Liver (tissue), 9 donors: ENCODE data around the gene TTLL5. TPM values are rescaled to one million over a fixed set of nuclear protein-coding genes. Genes with fewer than 3 reads are reported as not detected.

Experiments
- DNase-seq: peaks from one replicate; pipeline ENCODE4 v3.0.0-alpha.2; 2017; ENCODE audit warnings: low spot score
- H3K27ac ChIP-seq, 2 donors: one replicate each; pipeline ENCODE4 v1.7.0; 2013; ENCODE audit warnings: inconsistent platforms in 2 of 2, low read length in 2 of 2, control low read depth in 1 of 2, low read depth in 1 of 2, mild to moderate bottlenecking in 1 of 2
- H3K27me3 ChIP-seq, 4 donors: one replicate each; pipeline versions ENCODE4 v1.6.1 to v1.7.0; 2013; ENCODE audit warnings: low read length in 3 of 4, inconsistent platforms in 1 of 4, mild to moderate bottlenecking in 1 of 4, moderate library complexity in 1 of 4; ENCODE audit not compliant: control insufficient read depth in 4 of 4, insufficient read depth in 4 of 4
- H3K36me3 ChIP-seq, 4 donors: one replicate each; pipeline versions ENCODE4 v1.6.1 to v1.7.0; 2013; ENCODE audit warnings: low read length in 3 of 4, mild to moderate bottlenecking in 3 of 4, low read depth in 1 of 4, moderate library complexity in 1 of 4; ENCODE audit not compliant: control insufficient read depth in 4 of 4, insufficient read depth in 3 of 4
- H3K4me1 ChIP-seq, 4 donors: one replicate each; pipeline versions ENCODE4 v1.6.1 to v1.7.0; 2013; ENCODE audit warnings: low read length in 3 of 4, mild to moderate bottlenecking in 3 of 4, moderate library complexity in 1 of 4; ENCODE audit not compliant: control insufficient read depth in 4 of 4, insufficient read depth in 4 of 4
- H3K4me3 ChIP-seq, 3 donors: one replicate each; pipeline versions ENCODE4 v1.6.1 to v1.7.0; 2013; ENCODE audit warnings: low read length in 3 of 3, control low read depth in 1 of 3, low read depth in 1 of 3, mild to moderate bottlenecking in 1 of 3
- H3K9ac ChIP-seq, 2 donors: one replicate each; pipeline ENCODE4 v1.7.0; 2013; ENCODE audit warnings: low read length in 2 of 2, mild to moderate bottlenecking in 2 of 2, moderate library complexity in 2 of 2, control low read depth in 1 of 2, low read depth in 1 of 2
- H3K9me3 ChIP-seq, 4 donors: one replicate each; pipeline versions ENCODE4 v1.6.1 to v1.7.0; 2013; ENCODE audit warnings: low read length in 3 of 4; ENCODE audit not compliant: control insufficient read depth in 4 of 4
- ATF3 ChIP-seq: IDR thresholded peaks from 2 replicates; pipeline ENCODE4 v1.6.1; 2016; ENCODE audit warnings: antibody characterized with exemption
- EGR1 ChIP-seq, 2 donors: IDR thresholded peaks; 2 replicates each; pipeline ENCODE4 v1.6.1; 2016 to 2018; ENCODE audit warnings: antibody characterized with exemption in 2 of 2, low read depth in 2 of 2
- FOXA1 ChIP-seq: IDR thresholded peaks from 2 replicates; pipeline ENCODE4 v1.6.1; 2016; ENCODE audit warnings: antibody characterized with exemption
- FOXA2 ChIP-seq: IDR thresholded peaks from 2 replicates; pipeline ENCODE4 v1.6.1; 2016; ENCODE audit warnings: antibody characterized with exemption
- GABPA ChIP-seq, 2 donors: IDR thresholded peaks in 1 of 2; conservative IDR thresholded peaks in 1 of 2; 2 replicates each; pipeline ENCODE4 v1.6.1; 2016; ENCODE audit warnings: antibody characterized with exemption in 2 of 2, mild to moderate bottlenecking in 1 of 2, moderate library complexity in 1 of 2
- HNF4A ChIP-seq, 2 donors: conservative IDR thresholded peaks; 2 replicates each; pipeline ENCODE4 v1.6.1; 2016; ENCODE audit warnings: antibody characterized with exemption in 2 of 2, mild to moderate bottlenecking in 2 of 2
- HNF4G ChIP-seq: IDR thresholded peaks from 2 replicates; pipeline ENCODE4 v1.6.1; 2016; ENCODE audit warnings: antibody characterized with exemption
- JUND ChIP-seq, 2 donors: IDR thresholded peaks; 2 replicates each; pipeline ENCODE4 v1.6.1; 2016; ENCODE audit warnings: antibody characterized with exemption in 2 of 2
- NR2F2 ChIP-seq: IDR thresholded peaks from 2 replicates; pipeline ENCODE4 v1.6.1; 2016; ENCODE audit warnings: antibody characterized with exemption
- RAD21 ChIP-seq, 2 donors: IDR thresholded peaks; 2 replicates each; pipeline ENCODE4 v1.6.1; 2016; ENCODE audit warnings: antibody characterized with exemption in 2 of 2, mild to moderate bottlenecking in 2 of 2
- REST ChIP-seq: IDR thresholded peaks from 2 replicates; pipeline ENCODE4 v1.6.1; 2016; ENCODE audit warnings: antibody characterized with exemption, mild to moderate bottlenecking
- RXRA ChIP-seq, 2 donors: IDR thresholded peaks; 2 replicates each; pipeline ENCODE4 v1.6.1; 2017 to 2018; ENCODE audit warnings: antibody characterized with exemption in 2 of 2, mild to moderate bottlenecking in 1 of 2
- SP1 ChIP-seq: IDR thresholded peaks from 2 replicates; pipeline ENCODE4 v1.6.1; 2018; ENCODE audit warnings: antibody characterized with exemption, mild to moderate bottlenecking
- TAF1 ChIP-seq: conservative IDR thresholded peaks from 2 replicates; pipeline ENCODE4 v1.6.1; 2016; ENCODE audit warnings: antibody characterized with exemption, mild to moderate bottlenecking
- YY1 ChIP-seq: IDR thresholded peaks from 2 replicates; pipeline ENCODE4 v1.6.1; 2016; ENCODE audit warnings: antibody characterized with exemption, mild to moderate bottlenecking
- ZBTB33 ChIP-seq: IDR thresholded peaks from 2 replicates; pipeline ENCODE4 v1.6.1; 2016; ENCODE audit warnings: antibody characterized with exemption
- WGBS: extraction: QIAGEN DNeasy Blood & Tissue Kit; methylation state at CpG from one replicate; pipeline ENCODE4 v1.1.7; 2013; 5-methylcytosine and 5-hydroxymethylcytosine counted together
- polyA plus RNA-seq, 2 donors: library from polyadenylated mRNA; stranded (reverse) in 1 of 2; unstranded in 1 of 2; fragments of 200-250 nt in 1 of 2; fragments of >200 nt in 1 of 2; fragmentation: Nextera tagmentation in 1 of 2; extraction: Ambion mirVana in 1 of 2; gene quantifications; one replicate each; pipeline versions ENCODE4 v1.2.1 to v1.2.3, GENCODE V29; 2013 to 2015
- total RNA-seq, 2 donors: library from RNA; depleted of rRNA; stranded (reverse); fragments of >200 nt; gene quantifications; one replicate each; pipeline ENCODE4 v1.2.3, GENCODE V29; 2014
- TF ChIP-seq, protein P1 (sequence below): IDR thresholded peaks from 2 replicates; pipeline ENCODE4 v1.6.1; 2016; ENCODE audit warnings: antibody characterized with exemption
- TF ChIP-seq, protein P2 (sequence below): fragments of 150-350 bp; IDR thresholded peaks from 2 replicates; pipeline ENCODE4 v1.5.1; 2017; ENCODE audit warnings: improper control_type of control experiment, low read depth, low read length; ENCODE audit not compliant: missing input control
- donor health status: healthy.
- donor health status: healthy.
- donor health status: healthy.
- donor health status: healthy.
- donor health status: healthy.

Gene TTLL5
- total and polyA plus RNA-seq, 4 donors, result 4.3 to 14.2 (median 9.8) TPM

DNA sequence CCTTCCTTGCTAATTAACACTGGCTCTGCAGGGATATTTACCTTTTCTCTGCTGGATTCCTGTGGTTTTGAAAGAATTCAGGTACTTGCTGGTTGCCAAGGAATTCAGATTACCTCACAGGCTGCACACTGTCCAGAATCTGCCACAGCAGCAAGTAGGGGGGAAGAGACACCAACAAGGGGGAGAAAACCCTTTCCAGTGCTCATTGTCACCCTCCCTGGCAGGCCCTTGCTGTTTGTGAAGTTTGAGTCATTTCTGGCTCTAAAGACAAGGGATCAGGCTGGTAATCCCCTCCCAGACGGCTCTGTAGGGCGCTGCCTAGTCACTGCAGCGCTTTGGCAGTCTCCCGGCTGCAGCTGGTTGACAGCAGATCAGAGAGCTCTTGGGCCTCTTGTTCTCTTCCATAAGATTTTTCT is 50.8 kb downstream of the TTLL5 start:
- WGBS, result 67% methylated on average over 4 of the region's 4 CpGs
- TF ChIP-seq, protein P1, sequence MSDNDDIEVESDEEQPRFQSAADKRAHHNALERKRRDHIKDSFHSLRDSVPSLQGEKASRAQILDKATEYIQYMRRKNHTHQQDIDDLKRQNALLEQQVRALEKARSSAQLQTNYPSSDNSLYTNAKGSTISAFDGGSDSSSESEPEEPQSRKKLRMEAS, result peak; percentile 17
- no peak for TF ChIP-seq YY1
- TF ChIP-seq FOXA2, result peak; percentile 21
- TF ChIP-seq SP1, result peak; percentile 38
- no peak for TF ChIP-seq REST
- peak in 1 of 2 donors; percentile 27 for TF ChIP-seq RXRA (IDR thresholded peaks at IDR 0.05)
- no peak for TF ChIP-seq NR2F2
- no peak for TF ChIP-seq FOXA1
- peak in 1 of 2 donors; percentile 11 for TF ChIP-seq GABPA (IDR thresholded peaks at IDR 0.05 in 1 of 2, conservative IDR thresholded peaks at IDR 0.05 in 1 of 2)
- no peak for TF ChIP-seq JUND (IDR thresholded peaks at IDR 0.05)
- peak in 1 of 2 donors; percentile 12 for TF ChIP-seq HNF4A (conservative IDR thresholded peaks at IDR 0.05)
- no peak for TF ChIP-seq HNF4G
- no peak for TF ChIP-seq ATF3
- peak; percentile 46 for TF ChIP-seq ZBTB33
- no peak for TF ChIP-seq RAD21 (IDR thresholded peaks at IDR 0.05)
- no peak for TF ChIP-seq TAF1
- TF ChIP-seq, protein P2, sequence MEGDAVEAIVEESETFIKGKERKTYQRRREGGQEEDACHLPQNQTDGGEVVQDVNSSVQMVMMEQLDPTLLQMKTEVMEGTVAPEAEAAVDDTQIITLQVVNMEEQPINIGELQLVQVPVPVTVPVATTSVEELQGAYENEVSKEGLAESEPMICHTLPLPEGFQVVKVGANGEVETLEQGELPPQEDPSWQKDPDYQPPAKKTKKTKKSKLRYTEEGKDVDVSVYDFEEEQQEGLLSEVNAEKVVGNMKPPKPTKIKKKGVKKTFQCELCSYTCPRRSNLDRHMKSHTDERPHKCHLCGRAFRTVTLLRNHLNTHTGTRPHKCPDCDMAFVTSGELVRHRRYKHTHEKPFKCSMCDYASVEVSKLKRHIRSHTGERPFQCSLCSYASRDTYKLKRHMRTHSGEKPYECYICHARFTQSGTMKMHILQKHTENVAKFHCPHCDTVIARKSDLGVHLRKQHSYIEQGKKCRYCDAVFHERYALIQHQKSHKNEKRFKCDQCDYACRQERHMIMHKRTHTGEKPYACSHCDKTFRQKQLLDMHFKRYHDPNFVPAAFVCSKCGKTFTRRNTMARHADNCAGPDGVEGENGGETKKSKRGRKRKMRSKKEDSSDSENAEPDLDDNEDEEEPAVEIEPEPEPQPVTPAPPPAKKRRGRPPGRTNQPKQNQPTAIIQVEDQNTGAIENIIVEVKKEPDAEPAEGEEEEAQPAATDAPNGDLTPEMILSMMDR, result no peak
- TF ChIP-seq EGR1 (IDR thresholded peaks at IDR 0.05; ENCODE audit: low read depth in 2 of 2), result no peak
- Histone ChIP-seq H3K27me3 (no peaks in the 10 kb centered on the region), H3K36me3 (peaks cover 0 to 3% (median 1%) of the 10 kb centered on the region in 4 donors), H3K9ac (no peak overlapping the region), H3K4me1 (peaks cover 2 to 8% (median 4%) of the 10 kb centered on the region in 4 donors), H3K27ac (peak overlapping the region; percentile 25 to 29), H3K9me3 (no peaks in the 10 kb centered on the region), H3K4me3 (no peak overlapping the region)
- no peak for DNase-seq
